ENCODE results near the gene TBC1D17.

Gene TBC1D17

DNA sequence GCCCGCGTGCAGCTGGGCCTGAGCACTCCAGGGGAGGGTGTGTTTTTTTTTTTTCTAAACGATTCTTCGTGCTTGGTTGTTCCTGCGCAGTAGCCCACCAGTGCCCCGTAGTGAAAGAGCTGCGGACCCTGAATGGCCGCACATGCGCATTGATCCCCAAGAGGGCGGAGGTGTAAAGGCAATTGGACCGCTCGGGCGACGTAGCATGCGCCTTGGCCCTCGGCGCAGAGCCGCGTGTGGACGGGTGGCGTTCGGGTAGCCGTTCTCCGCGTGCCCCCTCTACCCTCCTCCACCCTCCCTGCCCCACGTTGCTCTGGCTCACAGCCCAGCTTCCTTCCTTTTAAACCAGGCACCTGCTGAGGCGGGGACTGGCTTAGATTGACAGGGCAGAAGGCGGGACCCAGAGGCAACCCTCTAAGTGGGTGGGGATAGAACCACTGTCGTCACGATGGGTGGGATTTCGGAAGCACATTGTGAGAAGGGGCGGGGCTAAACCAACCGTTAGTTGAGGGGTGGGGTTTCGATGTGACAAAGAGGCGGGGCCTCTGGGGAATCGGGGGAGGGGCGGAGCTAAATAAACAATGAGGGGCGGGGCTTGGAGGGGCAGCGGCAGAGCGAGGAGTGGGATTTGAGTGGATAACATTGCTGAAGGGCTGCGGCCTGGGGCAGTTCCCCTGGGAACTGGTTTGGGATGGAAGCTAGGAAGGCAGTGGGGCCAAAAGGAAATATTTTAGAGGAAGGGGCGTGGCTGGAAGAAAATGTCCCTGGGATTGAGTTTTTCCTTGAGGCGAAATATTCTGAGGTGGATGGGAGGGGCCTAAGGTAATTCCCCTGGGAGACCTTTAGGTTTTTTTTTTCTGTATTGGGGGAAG lies 52.3 kb downstream of the TBC1D17 start:
- H3K4me3 ChIP-seq (ENCODE audit: low read length) = peak overlapping the region; percentile 82
- TF ChIP-seq, protein P1, sequence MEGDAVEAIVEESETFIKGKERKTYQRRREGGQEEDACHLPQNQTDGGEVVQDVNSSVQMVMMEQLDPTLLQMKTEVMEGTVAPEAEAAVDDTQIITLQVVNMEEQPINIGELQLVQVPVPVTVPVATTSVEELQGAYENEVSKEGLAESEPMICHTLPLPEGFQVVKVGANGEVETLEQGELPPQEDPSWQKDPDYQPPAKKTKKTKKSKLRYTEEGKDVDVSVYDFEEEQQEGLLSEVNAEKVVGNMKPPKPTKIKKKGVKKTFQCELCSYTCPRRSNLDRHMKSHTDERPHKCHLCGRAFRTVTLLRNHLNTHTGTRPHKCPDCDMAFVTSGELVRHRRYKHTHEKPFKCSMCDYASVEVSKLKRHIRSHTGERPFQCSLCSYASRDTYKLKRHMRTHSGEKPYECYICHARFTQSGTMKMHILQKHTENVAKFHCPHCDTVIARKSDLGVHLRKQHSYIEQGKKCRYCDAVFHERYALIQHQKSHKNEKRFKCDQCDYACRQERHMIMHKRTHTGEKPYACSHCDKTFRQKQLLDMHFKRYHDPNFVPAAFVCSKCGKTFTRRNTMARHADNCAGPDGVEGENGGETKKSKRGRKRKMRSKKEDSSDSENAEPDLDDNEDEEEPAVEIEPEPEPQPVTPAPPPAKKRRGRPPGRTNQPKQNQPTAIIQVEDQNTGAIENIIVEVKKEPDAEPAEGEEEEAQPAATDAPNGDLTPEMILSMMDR (IDR thresholded peaks at IDR 0.05; ENCODE audit: low read depth, low read length, poor library complexity, severe bottlenecking) = no peak
- TF ChIP-seq EZH2phosphoT487 (IDR thresholded peaks at IDR 0.05; ENCODE audit: borderline replicate concordance, low read length) = no peak
- peaks cover 63% of the 10 kb centered on the region for H3K79me2 ChIP-seq (ENCODE audit: control insufficient read depth, low read length)
- H3K9me3 ChIP-seq (ENCODE audit: control insufficient read depth, insufficient read depth, low read length) = no peaks in the 10 kb centered on the region
- peaks cover 73% of the 10 kb centered on the region for H3K36me3 ChIP-seq (ENCODE audit: control insufficient read depth, low read length)
- H3K4me1 ChIP-seq (ENCODE audit: control insufficient read depth, low read length) = peaks cover 37% of the 10 kb centered on the region
- H3K27ac ChIP-seq (ENCODE audit: low read depth, low read length) = peak overlapping the region; percentile 86
- H3K27me3 ChIP-seq (ENCODE audit: control insufficient read depth, low read length) = no peaks in the 10 kb centered on the region
- H4K20me1 ChIP-seq (ENCODE audit: control insufficient read depth, insufficient read depth, low read depth, low read length) = peaks cover 20% of the 10 kb centered on the region
- no peaks in the 10 kb centered on the region for H3K9me2 ChIP-seq (replicated peaks; ENCODE audit: control insufficient read depth, low read length)
- H3K4me2 ChIP-seq (ENCODE audit: low read length) = peak overlapping the region; percentile 94
- no peaks in the 10 kb centered on the region for H3F3A ChIP-seq (ENCODE audit: control insufficient read depth, insufficient read depth)

- Histone ChIP-seq H3K9me2 (replicated peaks; ENCODE audit: control insufficient read depth, low read length) (no peaks in the 10 kb centered on the region), H3K27ac (ENCODE audit: low read depth, low read length) (no peak overlapping the region), H3K79me2 (ENCODE audit: control insufficient read depth, low read length) (peaks cover 56% of the 10 kb centered on the region), H4K20me1 (ENCODE audit: control insufficient read depth, insufficient read depth, low read depth, low read length) (peaks cover 16% of the 10 kb centered on the region), H3K9me3 (ENCODE audit: control insufficient read depth, insufficient read depth, low read length) (no peaks in the 10 kb centered on the region), H3F3A (ENCODE audit: control insufficient read depth, insufficient read depth) (no peaks in the 10 kb centered on the region), H3K36me3 (ENCODE audit: control insufficient read depth, low read length) (peaks cover 66% of the 10 kb centered on the region), H3K4me1 (ENCODE audit: control insufficient read depth, low read length) (peaks cover 30% of the 10 kb centered on the region), H3K27me3 (ENCODE audit: control insufficient read depth, low read length) (no peaks in the 10 kb centered on the region), H3K4me3 (ENCODE audit: low read length) (peak overlapping the region; percentile 82), H3K4me2 (ENCODE audit: low read length) (peak overlapping the region; percentile 94)
- TF ChIP-seq, protein P1 (IDR thresholded peaks at IDR 0.05; ENCODE audit: low read depth, low read length, poor library complexity, severe bottlenecking) = no peak
- TF ChIP-seq EZH2phosphoT487 (IDR thresholded peaks at IDR 0.05; ENCODE audit: borderline replicate concordance, low read length) = no peak
Measured at GRCh38 chr19:49930483-49931011, 53.0 kb downstream of the TBC1D17 start.

- H3K4me2 ChIP-seq (ENCODE audit: low read length) = no peak overlapping the region
- H3K79me2 ChIP-seq (ENCODE audit: control insufficient read depth, low read length) = peaks cover 47% of the 10 kb centered on the region
- no peak overlapping the region for H3K27ac ChIP-seq (ENCODE audit: low read depth, low read length)
Measured at GRCh38 chr19:49931293-49932040, 54.0 kb downstream of the TBC1D17 start.

More at GRCh38 chr19:49931293-49932040, 54.0 kb downstream of the TBC1D17 start:
- no peak overlapping the region for H3K4me3 ChIP-seq (ENCODE audit: low read length)
- H3K9me2 ChIP-seq (replicated peaks; ENCODE audit: control insufficient read depth, low read length) = no peaks in the 10 kb centered on the region
- no peaks in the 10 kb centered on the region for H3F3A ChIP-seq (ENCODE audit: control insufficient read depth, insufficient read depth)
- H3K4me1 ChIP-seq (ENCODE audit: control insufficient read depth, low read length) = peaks cover 27% of the 10 kb centered on the region
- H4K20me1 ChIP-seq (ENCODE audit: control insufficient read depth, insufficient read depth, low read depth, low read length) = peaks cover 15% of the 10 kb centered on the region
- H3K9me3 ChIP-seq (ENCODE audit: control insufficient read depth, insufficient read depth, low read length) = no peaks in the 10 kb centered on the region
- TF ChIP-seq, protein P1 (IDR thresholded peaks at IDR 0.05; ENCODE audit: low read depth, low read length, poor library complexity, severe bottlenecking) = no peak
- TF ChIP-seq EZH2phosphoT487 (IDR thresholded peaks at IDR 0.05; ENCODE audit: borderline replicate concordance, low read length) = no peak
- no peaks in the 10 kb centered on the region for H3K27me3 ChIP-seq (ENCODE audit: control insufficient read depth, low read length)
- H3K36me3 ChIP-seq (ENCODE audit: control insufficient read depth, low read length) = peaks cover 61% of the 10 kb centered on the region
